ENCODE measurements around the gene CBL. TPM values are rescaled to one million over a fixed set of nuclear protein-coding genes. Genes with fewer than 3 reads are reported as not detected.

The CBL gene
- total RNA-seq, 4 donors from 2014 or later: 18.1 to 27.4 (median 22.2) TPM

DNA sequence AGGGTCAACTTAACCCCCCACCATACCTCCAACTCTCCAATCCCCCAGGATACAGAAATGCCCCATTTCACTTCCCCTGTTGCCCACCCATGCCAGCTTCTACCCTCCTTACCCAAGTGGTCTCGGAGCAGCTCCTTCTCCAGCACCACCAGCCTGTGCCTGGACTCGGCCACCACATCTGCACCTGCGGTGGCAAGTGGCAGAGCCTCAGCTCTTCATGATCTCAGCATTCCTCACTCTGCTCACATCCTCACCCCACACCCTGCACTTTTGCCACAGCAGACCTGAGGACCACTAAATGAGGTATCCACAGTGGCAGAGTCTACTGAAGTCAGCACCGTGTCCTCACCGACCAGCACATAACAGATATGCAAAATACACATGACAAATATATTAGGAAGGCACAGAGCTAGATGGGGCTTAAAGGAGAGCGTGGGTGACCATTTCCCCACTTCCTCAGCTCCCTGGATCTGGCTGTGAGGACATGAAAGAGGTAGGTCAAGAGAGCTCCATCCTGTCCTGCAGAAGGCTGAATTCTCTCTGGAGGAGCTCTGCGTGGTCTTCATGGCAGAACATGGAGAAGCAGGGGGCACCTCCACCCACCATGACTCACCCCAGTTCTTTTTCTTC lies 11.2 kb upstream of the CBL start:
- TF ChIP-seq, protein P1, sequence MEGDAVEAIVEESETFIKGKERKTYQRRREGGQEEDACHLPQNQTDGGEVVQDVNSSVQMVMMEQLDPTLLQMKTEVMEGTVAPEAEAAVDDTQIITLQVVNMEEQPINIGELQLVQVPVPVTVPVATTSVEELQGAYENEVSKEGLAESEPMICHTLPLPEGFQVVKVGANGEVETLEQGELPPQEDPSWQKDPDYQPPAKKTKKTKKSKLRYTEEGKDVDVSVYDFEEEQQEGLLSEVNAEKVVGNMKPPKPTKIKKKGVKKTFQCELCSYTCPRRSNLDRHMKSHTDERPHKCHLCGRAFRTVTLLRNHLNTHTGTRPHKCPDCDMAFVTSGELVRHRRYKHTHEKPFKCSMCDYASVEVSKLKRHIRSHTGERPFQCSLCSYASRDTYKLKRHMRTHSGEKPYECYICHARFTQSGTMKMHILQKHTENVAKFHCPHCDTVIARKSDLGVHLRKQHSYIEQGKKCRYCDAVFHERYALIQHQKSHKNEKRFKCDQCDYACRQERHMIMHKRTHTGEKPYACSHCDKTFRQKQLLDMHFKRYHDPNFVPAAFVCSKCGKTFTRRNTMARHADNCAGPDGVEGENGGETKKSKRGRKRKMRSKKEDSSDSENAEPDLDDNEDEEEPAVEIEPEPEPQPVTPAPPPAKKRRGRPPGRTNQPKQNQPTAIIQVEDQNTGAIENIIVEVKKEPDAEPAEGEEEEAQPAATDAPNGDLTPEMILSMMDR (IDR thresholded peaks at IDR 0.05; ENCODE audit: low read depth): no peak

DNA sequence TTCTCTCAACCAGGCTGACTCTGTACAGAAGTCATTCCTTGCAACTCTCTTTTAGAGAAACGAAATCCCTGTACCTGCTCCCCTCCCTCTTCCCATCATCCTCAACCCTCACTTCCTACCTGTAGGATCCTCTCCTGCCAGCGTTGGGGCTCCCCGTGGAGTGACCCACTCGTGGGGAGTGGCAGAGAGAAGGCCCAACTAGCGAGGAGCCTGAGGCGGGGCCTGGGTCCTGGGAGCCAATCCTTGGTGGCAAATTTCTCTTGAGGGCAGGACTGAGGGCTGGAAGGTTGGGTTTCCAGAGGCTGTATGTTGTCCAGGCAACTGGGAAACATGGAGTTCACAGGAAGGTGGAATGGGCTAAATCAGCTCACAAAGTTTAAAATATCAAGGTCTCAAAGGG lies 10.5 kb upstream of the CBL start:
- TF ChIP-seq, protein P1 (IDR thresholded peaks at IDR 0.05; ENCODE audit: low read depth): no peak

DNA sequence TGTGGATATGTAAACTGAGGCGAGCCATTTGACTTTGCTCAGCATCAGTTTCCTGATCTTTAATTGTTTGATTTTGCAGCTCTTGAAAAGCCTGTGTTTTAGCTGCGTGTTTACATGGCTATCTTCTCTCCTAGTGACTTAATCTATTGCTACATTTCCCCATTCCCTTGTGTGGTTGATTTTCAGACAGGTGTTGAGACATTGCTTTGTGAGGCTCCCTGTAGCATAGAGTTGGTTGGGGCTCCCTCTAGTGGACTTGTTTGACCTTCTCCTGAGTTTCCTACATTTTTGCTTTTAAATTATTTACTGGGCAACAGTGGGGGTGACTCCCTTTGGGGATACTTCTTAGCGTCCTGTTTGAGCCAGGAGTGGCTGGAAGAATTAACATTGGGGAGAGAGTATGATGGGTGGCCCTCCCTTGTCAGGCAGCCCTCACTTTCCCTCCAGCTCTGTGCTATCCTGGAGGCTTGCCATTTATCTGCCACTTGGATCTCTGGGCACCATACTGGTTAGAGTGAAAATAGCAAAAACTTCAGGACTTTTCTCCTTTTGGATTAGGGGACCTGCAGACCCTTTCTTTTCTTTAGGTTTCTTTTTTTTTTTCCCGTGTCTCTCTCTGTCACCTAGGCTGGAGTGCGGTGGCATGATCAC lies 9.2 kb upstream of the CBL start:
- TF ChIP-seq, protein P1 (IDR thresholded peaks at IDR 0.05; ENCODE audit: low read depth): no peak

DNA sequence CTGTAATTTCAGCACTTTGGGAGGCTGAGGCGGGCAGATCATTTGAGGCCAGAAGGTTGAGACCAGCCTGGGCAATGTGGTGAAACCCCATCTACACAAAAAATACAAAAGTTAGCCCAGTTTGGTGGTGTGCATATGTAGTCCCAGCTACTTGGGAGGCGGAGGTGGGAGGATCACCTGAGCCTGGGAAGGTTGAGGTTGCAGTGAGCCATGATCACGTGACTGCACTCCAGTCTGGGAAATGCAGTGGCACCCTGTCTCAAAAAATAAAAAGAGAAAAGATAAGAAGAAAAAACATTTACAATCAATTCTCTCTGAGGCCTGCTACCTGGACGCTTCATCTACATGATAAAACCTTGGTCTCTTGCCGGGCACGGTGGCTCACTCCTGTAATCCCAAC lies 7.2 kb upstream of the CBL start:
- TF ChIP-seq, protein P1 (IDR thresholded peaks at IDR 0.05; ENCODE audit: low read depth): no peak

DNA sequence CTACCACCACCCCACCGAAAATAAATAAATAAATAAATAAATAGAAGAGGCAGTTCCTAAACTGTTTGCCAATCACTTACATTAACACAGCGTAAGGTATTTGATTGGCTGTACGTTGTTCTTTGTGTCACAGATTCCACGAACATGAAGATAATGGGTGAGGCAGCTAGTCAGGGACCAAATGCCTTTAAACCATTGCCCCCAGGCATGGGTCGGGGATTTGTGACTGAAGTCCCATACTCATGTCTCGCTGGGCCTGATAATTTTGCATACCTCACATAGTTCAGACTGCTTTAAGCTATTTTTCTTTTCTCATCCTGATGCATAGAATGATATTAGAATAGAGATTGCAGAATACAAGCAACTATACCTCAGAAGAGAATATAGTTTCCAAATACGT lies 3.6 kb upstream of the CBL start:
- TF ChIP-seq, protein P1 (IDR thresholded peaks at IDR 0.05; ENCODE audit: low read depth): no peak

DNA sequence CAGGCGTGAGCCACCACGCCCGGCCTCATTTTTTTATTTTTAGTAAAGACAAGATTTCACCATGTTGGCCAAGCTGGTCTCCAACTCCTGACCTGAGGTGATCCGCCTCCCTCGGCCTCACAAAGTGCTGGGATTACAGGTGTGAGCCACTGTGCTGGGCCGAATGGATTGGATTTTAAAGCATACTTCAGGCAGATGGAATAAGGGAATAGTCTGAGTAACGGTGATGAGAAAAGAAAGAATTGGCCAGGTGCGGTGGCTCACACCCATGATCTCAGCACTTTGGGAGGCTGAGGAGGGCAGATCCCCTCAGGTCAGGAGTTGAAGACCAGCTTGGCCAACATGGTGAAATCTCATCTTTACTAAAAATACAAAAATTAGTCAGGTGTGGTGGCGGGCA lies 2.1 kb upstream of the CBL start:
- TF ChIP-seq, protein P1 (IDR thresholded peaks at IDR 0.05; ENCODE audit: low read depth): no peak

DNA sequence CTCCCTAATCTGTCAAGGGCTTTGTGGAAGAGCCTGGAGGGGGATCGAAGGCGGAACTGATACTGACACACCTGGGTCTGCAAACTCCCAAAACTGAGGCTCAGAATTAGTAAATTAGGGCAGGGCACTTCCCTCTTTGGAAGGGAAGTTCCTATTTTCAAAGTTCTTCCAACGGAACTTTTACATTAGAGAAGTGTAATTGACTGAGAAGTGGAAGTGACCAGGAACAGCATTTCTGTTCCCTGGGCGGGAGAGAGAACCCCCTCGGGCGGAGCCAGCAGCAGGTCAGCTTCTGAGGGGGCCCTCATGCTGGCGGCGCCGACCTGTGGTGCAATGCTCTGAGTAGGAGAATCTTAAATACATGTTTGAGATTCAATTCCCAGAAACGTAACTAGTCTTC lies 1.1 kb upstream of the CBL start:
- TF ChIP-seq, protein P1 (IDR thresholded peaks at IDR 0.05; ENCODE audit: low read depth): no peak
